A172 (cell line): ENCODE data around the gene MS4A10. TPM values are rescaled to one million over a fixed set of nuclear protein-coding genes. Genes with fewer than 3 reads are reported as not detected.
"Not testable (repeated sequence)": the region's sequence is repeated elsewhere in the genome, so short reads cannot be mapped to it uniquely, and the experiment has no call there.

Experiments used
- DNase-seq: peaks from one replicate; pipeline ENCODE4 v3.0.0-alpha.2; 2015; ENCODE audit warnings: low spot score
- total RNA-seq: library from RNA; depleted of rRNA; stranded (reverse); fragments of >200 nt; shearing (Covaris generic); gene quantifications from 2 replicates; pipeline ENCODE4 v1.2.3, GENCODE V29; 2014

The MS4A10 gene
- total RNA-seq, 1 experiment from 2014 or later: not detected

- DNase-seq: peak; percentile 50
These were observed 1.9 kb downstream of the MS4A10 start for GRCh38 chr11:60786811-60787567.

- no peak for DNase-seq
These were observed 3.4 kb downstream of the MS4A10 start for GRCh38 chr11:60788401-60789125.

- no peak for DNase-seq
These were observed 5.6 kb downstream of the MS4A10 start for GRCh38 chr11:60790726-60791125.

GRCh38 chr11:60791153-60791933, 6.2 kb downstream of the MS4A10 start:
- DNase-seq: no peak

- no peak for DNase-seq
These were observed 7.4 kb downstream of the MS4A10 start for GRCh38 chr11:60792521-60792920.

GRCh38 chr11:60795291-60795690, 10.2 kb downstream of the MS4A10 start:
- DNase-seq: no peak

GRCh38 chr11:60797846-60798630, 12.9 kb downstream of the MS4A10 start:
- no peak for DNase-seq

GRCh38 chr11:60798631-60799030, 13.5 kb downstream of the MS4A10 start:
- no peak for DNase-seq

- no peak for DNase-seq
These were observed 16.1 kb downstream of the MS4A10 start for GRCh38 chr11:60801194-60801593.

- DNase-seq: no peak
These were observed 18.3 kb downstream of the MS4A10 start for GRCh38 chr11:60803273-60803936.

GRCh38 chr11:60809249-60809648, 24.1 kb downstream of the MS4A10 start:
- DNase-seq: no peak

- DNase-seq: no peak
These were observed 24.6 kb downstream of the MS4A10 start for GRCh38 chr11:60809691-60810090.

GRCh38 chr11:60810151-60810550, 25.0 kb downstream of the MS4A10 start:
- DNase-seq: no peak

GRCh38 chr11:60810569-60810968, 25.4 kb downstream of the MS4A10 start:
- no peak for DNase-seq

GRCh38 chr11:60813324-60813723, 28.2 kb downstream of the MS4A10 start:
- no peak for DNase-seq

- DNase-seq: no peak
These were observed 29.0 kb downstream of the MS4A10 start for GRCh38 chr11:60814112-60814511.

GRCh38 chr11:60816590-60817157, 31.5 kb downstream of the MS4A10 start:
- DNase-seq: no peak

- no peak for DNase-seq
These were observed 32.9 kb downstream of the MS4A10 start for GRCh38 chr11:60818057-60818456.

GRCh38 chr11:60821827-60822599, 36.9 kb downstream of the MS4A10 start:
- no peak for DNase-seq

- not testable (repeated sequence) for DNase-seq
These were observed 38.7 kb downstream of the MS4A10 start for GRCh38 chr11:60823745-60824306.
